GM19240 (cell line): ENCODE data around the gene MED13.
"Not testable (repeated sequence)": the region's sequence is repeated elsewhere in the genome, so short reads cannot be mapped to it uniquely, and the experiment has no call there.

Experiments
- DNase-seq: peaks from one replicate; pipeline ENCODE4 v3.0.0; 2011; ENCODE audit warnings: low spot score; ENCODE audit not compliant: insufficient read length

Gene MED13

GRCh38 chr17:62000186-62000585 is 64.9 kb downstream of the MED13 start:
- no peak for DNase-seq

GRCh38 chr17:61998534-61998933 is 66.5 kb downstream of the MED13 start:
- DNase-seq, result not testable (repeated sequence)

DNA sequence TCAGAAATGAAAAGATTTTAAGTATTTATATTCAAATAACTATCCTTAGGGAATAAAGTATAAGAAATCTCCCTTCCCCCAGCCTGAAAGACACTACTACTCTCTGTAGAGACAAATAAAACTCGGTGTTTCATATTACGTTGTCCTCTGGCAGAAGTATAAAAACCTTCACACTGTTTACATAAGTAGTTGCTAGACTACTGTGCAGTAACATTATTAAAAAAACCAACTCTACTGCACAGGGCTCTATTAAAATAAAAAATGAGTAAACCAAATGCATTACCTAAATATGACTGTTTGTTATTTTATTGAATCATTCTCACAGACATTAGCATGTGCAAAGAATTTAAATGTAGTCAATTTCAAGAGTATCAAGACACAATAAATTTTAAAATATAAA is 67.4 kb downstream of the MED13 start:
- no peak for DNase-seq

DNA sequence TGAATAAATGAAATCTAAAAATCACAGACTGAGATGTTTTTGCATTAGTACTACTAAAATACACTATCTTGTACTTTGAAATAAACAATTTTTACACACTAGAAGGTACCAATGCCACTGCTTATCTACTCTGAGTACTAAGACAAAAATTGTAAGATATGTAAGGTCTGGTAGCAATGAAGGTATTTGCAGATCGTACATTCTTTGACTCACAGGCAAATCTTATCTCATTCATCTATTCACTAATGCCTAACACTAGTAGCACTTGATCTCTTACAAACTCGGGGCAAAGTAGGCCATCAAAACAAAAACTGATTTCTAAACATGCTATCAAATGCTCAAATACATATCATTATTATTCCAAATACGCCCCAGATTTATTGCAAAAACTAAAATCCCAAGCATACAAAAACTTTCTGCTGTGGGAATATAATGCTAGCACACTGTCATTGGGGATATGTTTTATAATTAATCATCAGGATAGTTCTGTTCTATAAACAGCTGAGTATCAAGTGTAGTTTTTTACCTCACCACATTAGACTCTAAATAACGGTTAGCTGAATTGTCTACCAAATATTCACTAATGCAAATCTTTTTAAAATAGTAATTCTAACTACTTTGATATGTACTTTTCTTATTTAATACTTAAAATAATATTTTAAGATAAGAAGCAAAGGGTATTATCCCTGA is 68.0 kb downstream of the MED13 start:
- no peak for DNase-seq

GRCh38 chr17:61989509-61989908 is 75.6 kb downstream of the MED13 start:
- DNase-seq, result no peak

DNA sequence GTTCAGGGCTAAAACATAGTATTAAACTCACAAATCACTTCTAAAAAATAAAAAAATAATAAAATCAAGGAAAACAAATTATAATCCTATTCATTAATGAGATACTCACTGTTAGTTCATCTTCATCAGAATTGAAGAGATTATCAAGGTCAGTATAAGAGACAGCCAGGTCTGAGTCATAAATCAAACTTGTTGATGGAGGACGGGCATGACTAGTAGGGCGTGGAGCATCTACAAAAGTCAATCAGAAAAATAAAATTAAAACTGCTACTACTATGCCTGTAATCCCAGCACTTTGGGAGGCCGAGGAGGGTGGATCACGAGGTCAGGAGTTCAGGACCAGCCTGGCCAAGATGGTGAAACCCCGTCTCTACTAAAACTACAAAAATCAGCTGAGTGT is 78.2 kb downstream of the MED13 start:
- DNase-seq, result no peak

DNA sequence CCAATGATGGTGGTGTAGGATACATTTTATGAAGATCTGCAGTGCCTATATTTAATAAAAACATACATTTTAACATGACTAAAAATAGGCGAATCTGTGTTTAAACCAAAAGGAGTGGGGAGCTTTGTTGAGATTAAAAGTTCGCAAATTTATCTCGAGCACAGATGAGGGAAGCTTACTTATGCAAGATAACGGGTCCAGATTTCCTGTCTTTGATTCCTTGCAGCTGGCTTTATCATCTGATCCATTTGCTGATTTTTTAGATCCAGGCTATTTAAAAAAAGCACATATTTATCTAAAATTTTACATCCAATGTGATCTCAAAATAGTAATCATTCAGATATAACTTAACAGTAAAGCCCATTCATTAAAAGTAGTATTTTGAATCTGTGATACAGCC is 80.3 kb downstream of the MED13 start:
- DNase-seq, result no peak

DNA sequence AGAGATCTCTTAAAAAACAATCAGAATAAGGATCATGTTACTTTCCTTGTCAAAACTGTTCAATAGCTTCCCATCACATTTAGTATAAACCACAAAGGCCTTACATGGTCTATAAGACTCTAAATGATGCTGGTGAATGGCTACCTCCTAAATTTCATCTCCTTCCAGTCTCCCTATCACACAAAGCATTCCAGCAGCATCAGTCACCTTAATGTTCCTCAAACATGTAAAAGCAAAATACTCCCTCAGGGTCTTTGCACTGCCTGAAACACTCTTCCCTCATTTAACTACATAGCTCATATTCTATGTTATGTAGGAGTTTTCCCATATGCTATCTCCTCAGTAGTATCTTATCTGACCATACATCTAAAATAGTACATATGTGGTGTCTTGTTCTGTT is 83.8 kb downstream of the MED13 start:
- DNase-seq, result no peak

DNA sequence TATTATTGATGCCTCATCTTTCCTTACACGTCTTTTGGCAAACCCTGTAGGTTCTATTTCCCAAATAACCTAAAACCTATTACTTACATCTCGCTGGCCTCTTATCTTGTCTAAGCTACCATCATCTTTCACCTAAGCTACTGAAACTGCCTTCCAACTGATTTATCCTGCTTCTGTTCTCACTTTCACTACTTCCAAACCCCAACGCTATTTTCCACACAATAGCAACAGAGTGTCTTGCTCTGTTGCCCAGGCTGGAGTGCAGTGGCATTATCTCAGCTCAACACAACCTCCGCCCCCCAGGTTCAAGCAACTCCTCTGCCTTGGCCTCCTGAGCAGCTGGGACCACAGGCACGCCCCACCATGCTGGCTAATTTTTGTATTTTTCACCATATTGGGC is 84.5 kb downstream of the MED13 start:
- DNase-seq, result no peak

DNA sequence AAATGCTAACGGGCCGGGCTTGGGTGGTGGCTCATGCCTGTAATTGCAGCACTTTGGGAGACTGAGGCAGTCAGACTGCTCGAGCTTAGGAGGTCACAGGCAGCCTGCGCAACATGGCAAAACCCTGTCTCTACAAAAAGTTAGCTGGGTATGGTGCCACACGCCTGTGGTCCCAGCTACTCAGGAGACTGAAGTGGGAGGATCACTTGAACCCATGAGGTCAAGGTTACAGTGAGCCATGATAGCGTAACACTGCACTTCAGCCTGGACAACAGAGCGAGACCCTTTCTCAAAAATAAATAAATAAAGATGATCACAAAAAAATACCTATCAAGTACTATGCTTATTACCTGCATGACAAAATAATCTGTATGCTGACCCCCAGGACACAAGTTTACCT is 91.0 kb downstream of the MED13 start:
- DNase-seq, result no peak

DNA sequence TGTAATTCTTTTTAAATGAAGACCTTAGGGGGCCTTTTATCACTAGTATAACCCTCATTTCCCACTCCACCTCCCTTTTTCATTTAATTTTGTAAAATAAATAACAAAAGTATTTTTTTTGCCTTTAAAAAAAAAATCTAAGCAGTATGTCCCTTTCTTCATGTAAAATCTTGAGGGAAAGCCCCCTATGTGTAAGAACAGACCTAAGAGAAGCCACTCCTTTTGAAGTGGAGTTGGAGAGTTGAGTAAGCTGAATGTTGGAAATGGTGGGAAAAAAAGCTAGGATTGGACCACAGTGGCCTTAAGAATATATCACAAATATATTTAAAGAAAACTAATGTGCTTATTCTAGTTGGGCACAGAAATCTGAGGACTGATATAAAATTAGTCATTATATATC is 92.8 kb downstream of the MED13 start:
- DNase-seq, result no peak

DNA sequence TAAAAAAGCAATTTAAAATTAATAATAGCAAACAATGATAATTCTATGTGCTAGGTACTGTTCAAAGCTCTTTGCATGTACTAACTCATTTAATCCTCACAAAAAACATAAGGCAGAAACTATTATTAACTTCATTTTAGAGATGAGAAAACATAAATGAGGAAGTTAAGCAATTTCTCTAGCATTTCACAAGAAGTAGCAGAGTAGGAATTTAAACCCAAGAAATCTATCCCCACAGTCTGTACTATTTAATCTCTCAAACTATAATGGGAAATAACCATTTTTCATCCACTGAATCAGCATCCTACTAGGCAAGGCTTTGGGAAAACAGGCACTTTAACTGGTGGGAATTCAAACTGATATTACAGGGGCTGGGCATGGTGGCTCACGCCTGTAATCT is 95.0 kb downstream of the MED13 start:
- no peak for DNase-seq

DNA sequence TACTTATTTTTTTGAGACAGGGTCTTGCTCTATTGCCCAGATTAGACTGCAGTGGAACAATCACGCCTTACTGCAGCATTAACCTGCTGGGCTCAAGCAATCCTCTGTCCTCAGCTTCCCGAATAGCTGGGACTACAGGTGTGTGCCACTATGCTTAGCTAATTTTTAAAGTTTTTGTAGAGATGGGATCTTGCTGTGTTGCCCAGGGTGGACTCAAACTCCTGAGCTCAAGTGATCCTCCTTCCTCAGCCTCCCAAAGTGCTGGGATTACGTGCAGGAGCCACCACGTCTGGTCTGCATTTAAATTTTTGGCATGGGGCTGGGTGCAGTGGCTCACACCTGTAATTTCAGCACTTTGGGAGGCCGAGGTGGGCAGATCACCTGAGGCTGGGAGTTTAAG is 96.3 kb downstream of the MED13 start:
- no peak for DNase-seq

GRCh38 chr17:61967729-61968128 is 97.3 kb downstream of the MED13 start:
- DNase-seq, result no peak

DNA sequence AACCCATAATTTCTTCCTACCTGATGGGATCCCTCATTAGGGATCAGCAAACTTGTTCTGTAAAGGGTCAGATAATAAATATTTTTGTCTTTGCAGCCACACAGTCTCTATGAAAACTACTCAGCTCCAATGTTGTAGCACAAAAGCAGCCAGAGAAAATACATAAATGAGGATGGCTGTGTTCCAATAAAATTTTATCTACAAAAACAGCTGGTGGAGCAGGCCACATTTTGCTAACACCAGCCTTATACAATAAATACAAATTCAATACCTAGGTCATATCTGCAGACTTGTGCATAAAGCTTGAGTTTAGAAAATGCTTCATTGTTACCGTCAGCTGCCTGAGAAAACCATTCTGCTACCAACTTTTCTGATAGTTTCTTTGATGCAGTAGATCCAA is 98.9 kb downstream of the MED13 start:
- DNase-seq, result no peak

DNA sequence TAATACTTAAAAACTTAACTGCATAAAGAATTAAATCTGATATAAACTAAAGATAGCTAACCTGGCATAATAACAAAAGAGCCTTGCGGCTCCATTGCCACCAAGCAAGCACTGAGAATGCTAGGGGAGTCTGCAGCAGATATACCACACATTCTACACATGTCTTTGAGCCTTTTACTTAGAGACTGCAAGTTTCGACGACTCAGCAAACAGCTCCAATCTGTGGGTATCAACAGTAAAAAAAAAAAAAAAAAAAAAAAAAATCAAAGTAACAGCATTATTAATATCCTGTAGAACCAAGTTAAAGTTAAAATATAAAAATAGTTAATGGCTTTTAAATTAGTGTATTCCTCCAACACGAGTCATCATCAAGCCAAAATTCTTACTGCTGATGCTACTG is 109.5 kb downstream of the MED13 start:
- DNase-seq, result no peak

GRCh38 chr17:61947367-61948078 is 117.6 kb downstream of the MED13 start:
- DNase-seq, result no peak

DNA sequence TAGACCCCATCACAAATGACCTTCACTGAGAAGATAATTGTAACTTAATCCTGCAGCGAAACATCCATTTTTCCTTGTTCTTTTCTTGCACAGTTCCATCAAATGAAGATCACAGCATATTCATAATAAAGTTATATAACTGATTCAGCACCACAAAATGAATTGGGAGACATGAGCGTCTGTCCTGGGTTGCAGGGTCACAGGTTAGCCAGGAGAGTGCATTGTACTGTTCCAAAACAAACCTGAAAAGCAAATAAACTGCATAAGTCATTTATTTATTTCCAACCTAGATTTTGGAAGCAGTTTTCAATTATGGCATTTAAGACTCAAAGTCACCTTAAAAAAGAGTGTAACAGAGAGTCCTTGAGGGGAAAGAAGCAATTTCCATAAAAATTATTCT is 118.7 kb downstream of the MED13 start:
- no peak for DNase-seq

DNA sequence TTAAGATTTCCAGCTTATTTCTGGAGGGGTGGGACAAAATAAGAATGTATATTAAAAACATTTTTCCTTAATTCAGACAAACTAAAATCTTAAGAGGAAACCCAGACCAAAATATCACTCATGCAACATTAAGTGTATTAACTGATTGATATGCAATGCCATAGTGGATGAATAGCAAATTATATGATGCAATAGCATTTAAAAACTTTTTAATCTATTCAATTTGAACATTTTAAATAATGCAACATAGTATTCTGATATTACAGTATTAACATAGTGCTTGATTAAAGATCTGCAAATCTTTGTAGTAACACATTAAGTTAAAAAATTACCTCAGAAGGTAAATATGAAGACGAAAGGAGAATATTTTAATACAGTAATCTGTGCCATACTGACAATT is 122.0 kb downstream of the MED13 start:
- no peak for DNase-seq

- DNase-seq, result no peak
Observed at GRCh38 chr17:61942085-61942484, 123.0 kb downstream of the MED13 start.

DNA sequence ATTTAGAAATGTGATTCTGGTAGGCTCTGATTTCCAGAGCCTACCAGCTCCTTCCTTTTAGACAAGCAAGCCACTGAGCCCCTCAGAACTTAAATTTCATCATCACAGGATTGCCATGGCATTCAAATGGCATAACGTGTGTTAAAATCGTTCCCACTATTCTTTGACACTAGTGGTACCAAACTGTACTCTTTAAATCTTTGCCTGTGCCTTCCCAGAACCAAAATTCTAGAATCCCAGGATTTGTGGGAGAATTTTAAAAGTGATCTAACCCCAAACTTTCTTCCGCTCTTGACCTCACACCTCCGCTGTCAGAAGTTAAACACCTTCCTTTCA is 137.0 kb downstream of the MED13 start:
- no peak for DNase-seq

DNA sequence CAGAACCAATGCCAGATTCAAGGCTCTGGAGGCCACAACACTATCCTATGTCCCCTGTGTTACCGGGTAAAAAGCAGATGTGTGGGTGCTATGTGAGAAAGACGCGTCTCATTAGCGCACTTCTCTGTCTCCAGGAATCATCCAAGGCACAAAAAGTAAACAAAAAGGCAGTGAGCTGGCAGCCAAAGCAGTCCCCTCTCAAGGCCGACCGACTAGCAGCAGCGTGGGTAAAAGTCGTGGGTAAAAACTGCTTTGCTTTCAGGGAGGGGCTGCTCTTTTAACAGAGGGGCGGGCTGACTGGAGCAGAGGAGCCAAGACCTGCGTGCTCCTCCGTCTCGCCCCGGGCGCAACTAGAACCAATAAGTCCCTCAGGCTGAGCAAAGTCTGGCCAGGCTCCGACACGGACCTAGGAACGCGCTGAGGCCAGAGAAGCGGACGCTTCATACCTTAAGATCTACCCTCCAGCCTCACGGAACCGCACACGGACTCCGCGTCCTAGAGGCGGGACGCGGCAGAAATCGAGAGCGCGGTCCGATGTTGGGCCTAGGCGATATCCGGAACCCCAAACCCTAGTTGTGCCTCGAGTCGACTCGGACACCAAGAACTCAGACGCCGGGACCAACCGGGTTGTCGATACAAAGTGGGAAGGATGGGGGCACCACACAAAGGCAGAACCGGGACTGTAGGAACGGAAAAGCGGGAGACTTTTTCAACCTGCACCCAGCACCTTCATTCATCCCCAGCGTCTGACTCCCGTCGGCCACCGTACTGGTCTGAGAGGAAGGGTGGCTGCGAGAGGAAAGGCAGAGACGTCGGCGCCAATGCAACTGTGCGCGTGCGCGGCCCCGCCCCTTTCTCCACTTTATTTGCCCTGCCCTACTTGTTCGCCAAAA is 137.6 kb downstream of the MED13 start, which contains the start of gene INTS2:
Gene INTS2 (minus strand): TSS at position 775 of the 893 bp plus-strand sequence. CDS start 1,338 bp downstream, outside the sequence.
- peak; percentile 84 for DNase-seq
